HS-27A (cell line): ENCODE data around the gene SCAF1.
A peak's percentile ranks its signal among the peaks of the same experiment; 100 is the strongest.

ENCODE experiments used
- DNase-seq: peaks from one replicate; pipeline ENCODE4 v3.0.0-alpha.2; 2012; ENCODE audit warnings: low read depth, missing footprints

The SCAF1 gene

DNA sequence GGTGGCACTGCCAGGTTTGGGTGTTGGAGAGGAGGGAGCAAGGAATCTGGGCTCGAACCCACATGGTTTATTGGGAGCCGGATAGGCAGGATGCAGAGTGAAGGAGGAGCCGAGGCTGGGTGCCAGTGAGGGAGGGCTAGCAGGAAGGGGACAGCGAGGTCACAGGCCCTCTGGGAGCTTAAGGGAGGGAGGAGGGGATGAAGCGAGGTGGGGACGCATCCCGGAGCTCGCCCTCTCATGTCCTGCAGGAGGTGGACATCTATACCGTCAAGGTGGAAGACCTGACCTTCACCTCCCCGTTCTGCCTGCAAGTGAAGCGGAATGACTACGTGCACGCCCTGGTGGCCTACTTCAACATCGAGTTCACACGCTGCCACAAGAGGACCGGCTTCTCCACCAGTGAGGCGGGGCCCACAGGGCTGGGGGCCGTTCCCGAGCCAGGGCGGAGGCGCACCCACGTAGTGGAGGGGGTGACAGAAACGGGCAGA lies 43.9 kb downstream of the SCAF1 start:
- DNase-seq: no peak

DNA sequence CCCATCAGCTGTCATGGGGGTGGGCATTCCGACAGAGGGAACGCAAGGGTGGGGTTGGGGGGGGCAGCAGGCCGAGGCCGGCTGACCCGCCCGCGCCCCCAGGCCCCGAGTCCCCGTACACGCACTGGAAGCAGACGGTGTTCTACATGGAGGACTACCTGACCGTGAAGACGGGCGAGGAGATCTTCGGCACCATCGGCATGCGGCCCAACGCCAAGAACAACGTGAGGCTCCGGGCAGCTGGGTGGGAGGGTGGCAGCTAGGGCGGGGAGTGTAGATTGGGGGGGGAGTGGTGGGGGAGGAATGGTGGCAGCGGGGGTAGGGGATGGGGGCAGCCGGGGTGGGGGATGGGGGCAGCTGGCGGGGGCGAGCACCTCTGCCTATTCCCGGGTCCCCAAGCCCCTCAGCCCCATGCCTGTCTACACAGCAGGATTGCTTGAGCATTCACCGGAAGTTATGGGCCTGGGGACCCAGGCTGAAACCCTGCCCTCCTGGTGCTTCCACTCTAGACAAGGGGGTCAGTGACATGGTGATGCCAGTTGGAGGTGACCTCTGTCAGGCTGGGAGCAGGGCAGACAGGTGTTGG lies 44.6 kb downstream of the SCAF1 start:
- no peak for DNase-seq

- no peak for DNase-seq
Measured at GRCh38 chr19:49687150-49687549, 45.1 kb downstream of the SCAF1 start.

GRCh38 chr19:49687566-49688316 lies 45.7 kb downstream of the SCAF1 start:
- DNase-seq: no peak

- no peak for DNase-seq
Measured at GRCh38 chr19:49688531-49689132, 46.6 kb downstream of the SCAF1 start.

DNA sequence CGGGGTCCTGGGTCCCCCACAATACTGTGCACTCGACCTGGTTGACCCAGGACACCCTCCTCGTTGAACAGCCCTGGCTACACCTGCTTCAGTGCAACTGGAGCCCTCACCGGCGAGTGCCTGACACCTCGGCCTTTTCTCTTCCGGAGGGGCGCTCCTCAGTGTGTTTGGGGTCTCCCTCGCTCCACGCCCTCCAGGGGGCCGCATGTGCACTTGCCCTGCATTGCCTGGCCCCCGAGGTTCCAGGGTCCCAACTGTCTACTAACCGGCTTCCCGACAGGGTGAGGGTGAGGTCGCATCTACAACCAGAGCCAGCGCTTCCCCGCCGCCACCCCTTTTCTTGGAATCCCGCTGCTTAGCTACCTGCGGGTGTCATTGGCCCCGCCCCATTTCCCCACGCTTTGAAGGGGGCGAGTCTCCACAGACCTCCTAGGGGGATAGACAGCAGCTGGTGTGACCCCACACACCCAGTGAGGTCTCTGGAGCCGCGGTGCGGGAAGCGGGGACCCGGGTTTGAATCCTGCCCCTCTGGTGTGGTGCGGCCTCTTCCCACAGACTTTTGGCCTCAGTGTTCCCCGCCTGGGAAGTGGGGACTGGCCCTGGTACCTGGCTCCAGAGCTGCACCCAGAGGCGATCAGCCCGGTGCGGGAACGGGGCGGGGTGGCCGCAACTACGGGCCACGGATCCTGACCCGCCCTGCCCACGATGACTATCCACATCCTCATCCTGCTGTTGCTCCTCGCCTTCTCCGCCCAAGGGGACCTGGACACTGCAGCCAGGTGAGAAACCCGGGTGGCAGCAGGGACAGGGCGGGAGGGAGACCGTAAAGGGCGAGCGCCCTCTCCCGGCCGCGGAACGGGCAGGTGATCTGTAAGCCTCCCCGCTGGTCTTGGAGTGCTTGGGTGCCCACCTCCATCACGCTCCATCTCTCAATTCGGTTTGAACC lies 47.4 kb downstream of the SCAF1 start, which contains the start of gene ADM5:
ADM5 (plus strand) TSS at position 462 of the 946 bp plus-strand sequence; CDS start at position 706, 244 bp downstream.
- DNase-seq: no peak

GRCh38 chr19:49690079-49690655 lies 48.2 kb downstream of the SCAF1 start:
- no peak for DNase-seq

DNA sequence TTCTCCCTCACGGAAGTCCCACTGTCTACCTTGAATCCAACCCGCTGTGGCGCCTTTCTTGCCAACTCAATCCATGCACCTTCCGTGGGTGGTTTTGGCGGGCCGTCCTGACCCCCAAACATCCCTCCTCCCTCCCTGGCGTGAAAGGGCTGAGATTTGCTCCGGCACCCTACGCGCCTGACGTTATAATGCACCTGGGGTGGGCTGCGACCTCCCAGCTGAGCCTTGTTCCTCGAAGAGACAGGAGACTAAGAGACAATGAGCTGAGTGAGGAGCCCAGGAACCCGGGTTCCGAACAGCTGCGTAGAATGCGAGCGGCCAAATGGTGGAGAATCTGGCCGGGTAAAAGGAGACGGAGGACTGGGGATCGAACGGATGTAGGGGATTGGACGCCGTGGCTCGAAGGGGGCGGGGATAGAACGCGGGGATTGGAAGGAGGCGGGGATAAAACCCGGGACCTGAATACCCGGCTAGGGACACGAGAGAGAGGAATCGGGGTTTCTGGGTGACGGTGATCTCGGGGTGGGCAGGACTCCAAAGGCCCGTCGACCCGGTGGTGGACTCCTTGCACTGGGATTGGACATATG lies 48.7 kb downstream of the SCAF1 start, which contains the start of gene CPT1C:
CPT1C (plus strand) TSS at position 461 of the 587 bp plus-strand sequence. CDS start 1,137 bp downstream, outside the sequence.
- peak; percentile 90 for DNase-seq

DNA sequence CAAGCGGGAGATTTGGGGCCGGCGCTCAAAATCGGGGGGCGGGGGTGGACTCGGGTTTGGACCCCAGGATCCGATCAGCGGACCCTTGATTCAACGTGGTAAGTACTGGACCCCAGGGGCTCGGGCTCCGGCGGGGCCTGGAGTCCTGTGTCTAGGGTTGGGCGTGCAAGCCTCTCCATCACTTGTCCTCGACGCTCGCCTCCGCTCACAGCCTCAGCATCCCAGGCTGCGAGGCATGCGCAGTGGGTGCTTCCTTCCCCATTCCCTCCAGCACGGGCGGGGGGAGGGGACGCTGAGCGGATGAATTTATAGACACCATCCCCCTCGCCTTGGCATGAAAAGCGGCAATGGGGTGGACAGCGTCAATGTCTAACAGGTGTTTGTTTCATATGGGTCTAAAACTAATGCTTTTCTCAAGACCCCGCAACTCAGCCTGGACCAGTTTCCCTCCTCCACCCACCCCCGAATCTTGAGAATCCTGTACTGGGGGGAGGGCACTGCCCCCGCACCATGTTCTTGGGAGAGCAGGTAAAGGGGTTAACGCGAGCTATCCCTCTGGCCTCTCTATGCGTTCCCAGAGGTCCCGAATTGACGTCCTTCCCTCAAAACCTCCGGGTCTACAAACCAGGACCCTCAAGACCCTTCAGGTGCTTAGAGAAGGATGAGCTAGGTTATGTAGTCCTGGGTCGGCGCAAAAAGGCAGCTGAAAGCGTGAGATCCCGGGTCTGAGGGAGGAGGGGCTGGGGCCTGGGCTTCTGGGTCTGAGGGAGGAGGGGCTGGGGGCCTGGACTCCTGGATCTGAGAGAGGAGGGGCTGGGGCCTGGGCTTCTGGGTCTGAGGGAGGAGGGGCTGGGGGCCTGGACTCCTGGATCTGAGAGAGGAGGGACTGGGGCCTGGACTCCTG lies 49.5 kb downstream of the SCAF1 start:
- peak; percentile 77 for DNase-seq

DNA sequence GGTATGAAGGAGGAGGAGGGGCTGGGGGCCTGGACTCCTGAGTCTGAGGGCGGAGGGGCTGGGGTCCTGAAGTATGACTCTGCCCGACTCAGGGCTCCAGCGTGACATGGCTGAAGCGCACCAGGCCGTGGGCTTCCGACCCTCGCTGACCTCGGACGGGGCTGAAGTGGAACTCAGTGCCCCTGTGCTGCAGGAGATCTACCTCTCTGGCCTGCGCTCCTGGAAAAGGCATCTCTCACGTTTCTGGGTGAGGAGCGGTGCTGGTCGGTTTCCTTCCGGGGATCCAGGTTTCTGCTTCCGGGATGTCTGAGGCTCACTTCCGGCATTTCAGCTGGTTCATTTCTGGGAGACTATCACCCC lies 50.1 kb downstream of the SCAF1 start:
- DNase-seq: no peak

- DNase-seq: no peak
Measured at GRCh38 chr19:49696115-49696514, 54.1 kb downstream of the SCAF1 start.

DNA sequence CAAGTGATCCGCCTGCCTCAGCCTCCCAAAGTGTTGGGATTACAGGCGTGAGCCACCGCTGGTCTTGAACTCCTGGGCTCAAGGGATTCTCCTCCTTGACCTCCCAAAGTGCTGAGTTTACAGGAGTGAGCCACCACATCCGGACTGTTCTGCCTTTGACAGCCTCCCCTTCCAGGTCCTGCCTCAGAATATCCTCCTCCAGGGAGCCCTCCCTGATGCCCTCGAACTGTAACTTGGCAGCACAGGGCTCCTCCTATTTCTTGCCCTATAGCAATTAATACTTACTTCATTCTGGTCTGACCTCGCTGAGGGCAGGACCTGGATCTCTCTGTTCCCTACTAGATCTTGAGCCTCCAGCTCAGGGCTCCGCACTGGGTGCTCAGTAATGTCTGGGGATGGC lies 54.9 kb downstream of the SCAF1 start:
- no peak for DNase-seq

GRCh38 chr19:49699364-49699763 lies 57.4 kb downstream of the SCAF1 start:
- no peak for DNase-seq

- no peak for DNase-seq
Measured at GRCh38 chr19:49700563-49700962, 58.6 kb downstream of the SCAF1 start.

- DNase-seq: no peak
Measured at GRCh38 chr19:49701271-49701786, 59.3 kb downstream of the SCAF1 start.

DNA sequence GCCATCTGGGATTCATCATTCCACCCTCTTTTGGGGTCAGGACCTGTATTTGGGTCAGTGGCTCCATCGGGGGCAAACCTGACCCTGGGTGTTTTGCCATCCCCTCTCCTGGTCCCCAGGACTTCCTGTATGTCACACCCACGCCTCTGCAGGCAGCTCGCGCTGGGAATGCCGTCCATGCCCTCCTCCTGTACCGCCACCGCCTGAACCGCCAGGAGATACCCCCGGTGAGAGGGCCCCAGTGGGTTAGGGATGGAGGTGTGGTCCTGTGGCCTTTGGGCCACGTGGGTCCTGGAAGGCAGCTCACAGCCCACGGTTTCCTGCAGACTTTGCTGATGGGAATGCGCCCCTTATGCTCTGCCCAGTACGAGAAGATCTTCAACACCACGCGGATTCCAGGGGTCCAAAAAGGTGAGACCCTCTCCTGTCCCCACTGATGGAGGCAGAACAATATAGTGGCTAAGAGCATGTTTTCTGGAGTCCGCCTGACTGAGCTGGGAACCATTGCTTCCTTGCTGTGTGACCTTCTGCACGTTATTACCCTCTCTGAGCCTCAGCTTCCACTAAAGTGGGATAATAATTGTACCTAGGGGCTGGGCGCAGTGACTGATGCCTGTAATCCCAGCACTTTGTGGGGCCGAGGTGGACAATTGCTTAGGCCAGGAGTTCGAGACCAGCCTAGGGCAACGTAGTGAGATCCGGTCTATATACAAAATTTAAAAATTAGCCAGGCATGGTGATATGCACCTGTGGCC lies 63.1 kb downstream of the SCAF1 start:
- DNase-seq: no peak

DNA sequence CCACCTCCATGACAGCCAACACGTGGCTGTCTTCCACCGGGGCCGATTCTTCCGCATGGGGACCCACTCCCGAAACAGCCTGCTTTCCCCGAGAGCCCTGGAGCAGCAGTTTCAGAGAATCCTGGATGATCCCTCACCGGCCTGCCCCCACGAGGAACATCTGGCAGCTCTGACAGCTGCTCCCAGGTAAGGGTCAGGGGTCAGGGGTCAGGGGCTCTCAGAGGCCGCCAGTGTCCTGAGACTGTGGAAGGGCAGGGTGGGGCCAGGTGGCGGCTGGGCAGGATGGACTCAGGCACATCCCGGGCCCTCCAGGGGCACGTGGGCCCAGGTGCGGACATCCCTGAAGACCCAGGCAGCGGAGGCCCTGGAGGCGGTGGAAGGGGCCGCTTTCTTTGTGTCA lies 63.9 kb downstream of the SCAF1 start:
- DNase-seq: no peak
